ENCODE data around the gene BMERB1. TPM values are rescaled to one million over a fixed set of nuclear protein-coding genes. Genes with fewer than 3 reads are reported as not detected.

Gene BMERB1
- total and polyA plus RNA-seq, 9 of the 15 experiments (the other 6 are each of a cell fraction or from before 2014, with no cell fraction given), result 0.29 to 2.9 (median 0.94) TPM

GRCh38 chr16:15487336-15488284 is 53.2 kb downstream of the BMERB1 start (continued):
- TF ChIP-seq CREB3 (tag; conservative IDR thresholded peaks at IDR 0.05; ENCODE audit: low read depth), result peak; percentile 84
- TF ChIP-seq ZNF232 (CRISPR knock-in tag; IDR thresholded peaks at IDR 0.05), result no peak
- TF ChIP-seq HMBOX1 (IDR thresholded peaks at IDR 0.05), result no peak
- TF ChIP-seq PTTG1 (tag; IDR thresholded peaks at IDR 0.05; ENCODE audit: low read depth), result peak; percentile 66; the same call in 1 of the 2 replicates
- TF ChIP-seq ZBTB9 (CRISPR knock-in tag; IDR thresholded peaks at IDR 0.05), result peak; percentile 42; the same call in 1 of the 2 replicates
- no peak for TF ChIP-seq TRIM28 (IDR thresholded peaks at IDR 0.05)
- no peak for TF ChIP-seq TAL1 (IDR thresholded peaks at IDR 0.05)
- TF ChIP-seq ZNF512 (tag; IDR thresholded peaks at IDR 0.05), result no peak
- TF ChIP-seq THRA (IDR thresholded peaks at IDR 0.05), result no peak
- no peak for TF ChIP-seq SAP30 (IDR thresholded peaks at IDR 0.05; ENCODE audit: borderline replicate concordance, insufficient read depth, low read depth, low read length, poor library complexity, severe bottlenecking)
- TF ChIP-seq ELF4 (CRISPR knock-in tag; IDR thresholded peaks at IDR 0.05), result no peak
- peak; percentile 68; the same call in 1 of the 2 replicates for TF ChIP-seq IRF9 (tag; IDR thresholded peaks at IDR 0.05)
- no peak for TF ChIP-seq ZNF57 (CRISPR knock-in tag; IDR thresholded peaks at IDR 0.05)
- TF ChIP-seq OTX1 (CRISPR knock-in tag; IDR thresholded peaks at IDR 0.05), result no peak
- TF ChIP-seq MAX (CRISPR knock-in tag; IDR thresholded peaks at IDR 0.05), result no peak
- no peak for TF ChIP-seq EP400 (IDR thresholded peaks at IDR 0.05)
- no peak for TF ChIP-seq SMAD1 (IDR thresholded peaks at IDR 0.05; ENCODE audit: low read depth, low read length, partially characterized antibody)
- TF ChIP-seq RBBP5 (IDR thresholded peaks at IDR 0.05; ENCODE audit: borderline replicate concordance, insufficient read depth, low read length, poor library complexity, severe bottlenecking), result no peak
- TF ChIP-seq TAF7 (tag; IDR thresholded peaks at IDR 0.05), result peak; percentile 57; the same call in 1 of the 2 replicates

Measured in K562 (cell line).